Measurements from ENCODE around the gene CCNT1. TPM values are rescaled to one million over a fixed set of nuclear protein-coding genes. Genes with fewer than 3 reads are reported as not detected.

The CCNT1 gene
- total RNA-seq, 2 experiments from 2014 or later = 150 TPM

GRCh38 chr12:48681399-48681709 lies 35.2 kb downstream of the CCNT1 start:
- Histone ChIP-seq H3K9me3 (ENCODE audit: control insufficient read depth in 1 of 2, insufficient read depth in 1 of 2, low read length in 2 of 2) (no peaks in the 10 kb centered on the region), H3K27ac (ENCODE audit: low read depth in 1 of 2, low read length in 2 of 2) (peak overlapping the region in 1 of 2 donors; percentile 90), H3K27me3 (ENCODE audit: control insufficient read depth in 1 of 2, insufficient read depth in 2 of 2, low read length in 2 of 2) (no peaks in the 10 kb centered on the region), H3K4me3 (ENCODE audit: low read length) (peak overlapping the region; percentile 90), H3K36me3 (ENCODE audit: insufficient read depth, low read length) (peaks cover 39% of the 10 kb centered on the region), H3K4me1 (ENCODE audit: insufficient read depth, low read length) (peaks cover 39% of the 10 kb centered on the region)
- Mint-ChIP-seq H3K4me3 (peak overlapping the region; percentile 91), H3K9me3 (no peaks in the 10 kb centered on the region), H3K4me1 (ENCODE audit: low read depth) (peaks cover 58% of the 10 kb centered on the region), H3K27me3 (no peaks in the 10 kb centered on the region), H3K27ac (peak overlapping the region; percentile 97), H3K36me3 (ENCODE audit: low read depth) (peaks cover 58% of the 10 kb centered on the region)
- TF ChIP-seq CTCF (IDR thresholded peaks at IDR 0.05) = no peak
- intact Hi-C loops (cut with DNase I, micrococcal nuclease) = loop anchor here in 1 of 2 experiments (5.0 kb wide), 1 partner anchor 524 kb away; the partner anchor contains the start of gene ASB8
- DNase-seq = no peak
- ATAC-seq (ENCODE audit: poor library complexity) = no peak
- CTCF ChIA-PET = interaction anchor here (2.2 kb wide), 1 partner anchor 10 kb away, joined by 5 read pairs; no protein-coding TSS in a partner anchor
- POLR2A ChIA-PET = interaction anchor here (0.6 to 1.9 kb wide), 15 partner anchors 9 to 1344 kb away, joined by 3 to 35 read pairs (median 5); partner anchors contain the start of genes CCNT1, DDX23, RACGAP1 and TUBA1A

GRCh38 chr12:48680861-48681260 lies 35.6 kb downstream of the CCNT1 start:
- DNase-seq = no peak
- H3K27ac ChIP-seq (ENCODE audit: low read depth in 1 of 2, low read length in 2 of 2) = no peak overlapping the region
- Mint-ChIP-seq H3K4me3 (peak overlapping the region; percentile 91), H3K9me3 (no peaks in the 10 kb centered on the region), H3K27ac (peak overlapping the region; percentile 97), H3K4me1 (ENCODE audit: low read depth) (peaks cover 63% of the 10 kb centered on the region), H3K36me3 (ENCODE audit: low read depth) (peaks cover 63% of the 10 kb centered on the region), H3K27me3 (no peaks in the 10 kb centered on the region)
- peaks cover 43% of the 10 kb centered on the region for H3K4me1 ChIP-seq (ENCODE audit: insufficient read depth, low read length)
- peak overlapping the region; percentile 90 for H3K4me3 ChIP-seq (ENCODE audit: low read length)
- intact Hi-C loops (cut with DNase I, micrococcal nuclease) = loop anchor here in 1 of 2 experiments (5.0 kb wide), 1 partner anchor 524 kb away; the partner anchor contains the start of gene ASB8
- TF ChIP-seq CTCF (IDR thresholded peaks at IDR 0.05) = no peak
- no peak for ATAC-seq (ENCODE audit: poor library complexity)
- CTCF ChIA-PET = no interaction called here
- POLR2A ChIA-PET = interaction anchor here (1.7 kb wide), 1 partner anchor 20 kb away, joined by 5 read pairs; no protein-coding TSS in a partner anchor
- no peaks in the 10 kb centered on the region for H3K27me3 ChIP-seq (ENCODE audit: control insufficient read depth in 1 of 2, insufficient read depth in 2 of 2, low read length in 2 of 2)
- peaks cover 44% of the 10 kb centered on the region for H3K36me3 ChIP-seq (ENCODE audit: insufficient read depth, low read length)
- H3K9me3 ChIP-seq (ENCODE audit: control insufficient read depth in 1 of 2, insufficient read depth in 1 of 2, low read length in 2 of 2) = no peaks in the 10 kb centered on the region

GRCh38 chr12:48678551-48679185 lies 37.8 kb downstream of the CCNT1 start:
- Histone ChIP-seq H3K4me1 (ENCODE audit: insufficient read depth, low read length) (peaks cover 43% of the 10 kb centered on the region), H3K27ac (ENCODE audit: low read depth in 1 of 2, low read length in 2 of 2) (peak overlapping the region in 1 of 2 donors; percentile 13), H3K36me3 (ENCODE audit: insufficient read depth, low read length) (peaks cover 58% of the 10 kb centered on the region), H3K27me3 (ENCODE audit: control insufficient read depth in 1 of 2, insufficient read depth in 2 of 2, low read length in 2 of 2) (no peaks in the 10 kb centered on the region), H3K4me3 (ENCODE audit: low read length) (peak overlapping the region; percentile 9), H3K9me3 (ENCODE audit: control insufficient read depth in 1 of 2, insufficient read depth in 1 of 2, low read length in 2 of 2) (no peaks in the 10 kb centered on the region)
- Mint-ChIP-seq H3K27me3 (no peaks in the 10 kb centered on the region), H3K4me1 (ENCODE audit: low read depth) (peaks cover 67% of the 10 kb centered on the region), H3K4me3 (peak overlapping the region; percentile 85), H3K9me3 (no peaks in the 10 kb centered on the region), H3K27ac (peak overlapping the region; percentile 2), H3K36me3 (ENCODE audit: low read depth) (peaks cover 77% of the 10 kb centered on the region)
- ChIA-PET CTCF (interaction anchor here (0.6 kb wide), 1 partner anchor 10 kb away, joined by 3 read pairs; no protein-coding TSS in a partner anchor), POLR2A (interaction anchor here (0.8 to 1.7 kb wide), 3 partner anchors 8 to 39 kb away, joined by 3 to 4 read pairs (median 4); no protein-coding TSS in a partner anchor)
- ATAC-seq (ENCODE audit: poor library complexity) (no peak), DNase-seq (no peak)
- TF ChIP-seq CTCF (IDR thresholded peaks at IDR 0.05) = no peak
- intact Hi-C loops (cut with DNase I, micrococcal nuclease) = no loop called here

Data from CD4-positive, alpha-beta T cell (primary cell).